ENCODE data around the gene ETFDH.

DNA sequence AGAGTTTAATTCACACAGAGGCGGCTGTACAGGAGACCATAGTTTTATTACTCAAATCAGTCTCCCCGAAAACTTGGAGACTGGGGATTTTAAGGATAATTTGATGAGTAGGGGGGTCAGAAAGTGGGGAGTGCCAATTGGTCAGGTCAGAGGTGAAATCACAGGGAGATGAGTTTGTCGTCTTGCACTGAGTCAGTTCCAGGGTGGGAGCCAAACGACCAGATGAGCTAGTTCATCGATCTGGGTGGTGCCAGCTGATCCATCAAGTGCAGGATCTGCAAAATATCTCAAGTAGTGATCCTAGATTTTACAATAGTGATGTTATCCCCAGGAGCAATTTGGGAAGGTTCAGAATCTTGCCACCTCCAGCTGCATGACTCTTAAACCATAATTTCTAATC, 4.0 kb downstream of the ETFDH start:
- no peak for TF ChIP-seq GATA2 (IDR thresholded peaks at IDR 0.05; ENCODE audit: low read depth, low read length)
- TF ChIP-seq GATA3 (IDR thresholded peaks at IDR 0.05; ENCODE audit: low read depth, low read length): no peak

Measured in SH-SY5Y (cell line).